GM21786 (cell line): ENCODE data around the gene FKBP11.

Source experiments
- ATAC-seq: cut with Tn5 transposase; IDR thresholded peaks from one replicate; pipeline ENCODE4 v1.9.1; 2021; ENCODE audit not compliant: unreplicated experiment

Gene FKBP11

GRCh38 chr12:48925304-48926011, at the start of gene FKBP11:
Gene FKBP11 (minus strand): TSS chr12:48925492. CDS start chr12:48925428, 64 bp downstream.
- ATAC-seq, result peak; percentile 69

DNA sequence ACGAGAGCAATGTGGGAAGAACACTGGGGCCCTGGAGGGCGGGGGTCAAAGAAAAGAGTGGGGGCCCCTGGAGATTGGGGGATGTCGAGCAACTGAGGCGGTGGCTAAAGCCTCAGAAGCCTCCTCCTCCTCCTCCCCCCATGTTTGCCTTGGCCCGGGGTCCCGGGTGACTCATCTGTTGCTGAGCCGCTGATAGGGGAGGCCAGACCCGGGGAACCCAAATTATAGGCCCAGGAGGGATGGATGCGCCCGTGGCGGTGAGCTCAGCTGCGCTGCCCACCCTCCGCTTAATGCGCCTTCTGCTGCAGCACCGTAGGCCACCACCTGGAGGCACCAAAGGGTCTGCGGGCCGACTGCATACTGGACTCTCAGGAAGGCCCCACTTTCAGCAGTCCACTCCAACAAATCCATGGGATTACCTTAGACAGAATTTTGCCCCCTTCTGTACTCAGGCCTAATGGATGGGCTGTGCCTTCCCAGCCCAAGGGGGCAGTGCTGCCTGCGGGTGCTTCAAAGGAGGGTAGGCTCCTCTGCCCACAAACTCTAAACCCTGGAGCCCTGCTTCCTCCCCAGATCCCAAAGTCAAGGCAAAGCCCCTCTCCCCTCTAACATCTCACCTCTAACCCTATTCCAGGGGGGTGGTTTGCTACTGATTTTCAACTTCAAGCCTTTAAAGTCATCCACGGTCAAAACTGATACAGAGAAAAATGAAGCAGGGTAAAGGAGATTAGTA, 48.8 kb upstream of the FKBP11 start:
- no peak for ATAC-seq

- ATAC-seq, result no peak
Measured at GRCh38 chr12:48973531-48973930, 48.2 kb upstream of the FKBP11 start.

DNA sequence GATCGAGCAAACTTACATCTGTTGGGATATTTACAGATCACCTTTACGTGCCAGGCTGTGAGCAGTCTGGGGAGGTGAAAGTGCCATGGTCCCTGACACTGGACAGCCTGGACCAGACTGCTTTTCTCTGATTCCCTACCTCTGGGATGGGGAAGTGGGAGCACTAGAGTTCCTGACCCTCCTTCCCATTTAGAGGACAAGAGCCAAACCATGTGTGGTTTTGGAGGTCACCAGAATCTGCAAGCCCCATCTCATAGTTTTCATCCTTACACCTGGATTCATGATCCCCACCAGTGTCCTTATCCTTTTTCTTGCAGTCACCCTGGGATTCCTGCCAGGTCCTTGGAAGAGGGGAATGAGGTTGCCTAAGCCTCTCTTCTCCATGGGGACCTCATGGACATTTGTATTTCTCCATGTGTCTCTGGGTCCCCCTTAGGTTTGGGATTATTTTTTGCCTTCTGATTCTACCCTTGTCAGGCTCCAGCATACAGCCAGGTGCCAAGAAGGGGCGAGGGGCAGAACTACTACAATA, 47.7 kb upstream of the FKBP11 start:
- ATAC-seq, result no peak

DNA sequence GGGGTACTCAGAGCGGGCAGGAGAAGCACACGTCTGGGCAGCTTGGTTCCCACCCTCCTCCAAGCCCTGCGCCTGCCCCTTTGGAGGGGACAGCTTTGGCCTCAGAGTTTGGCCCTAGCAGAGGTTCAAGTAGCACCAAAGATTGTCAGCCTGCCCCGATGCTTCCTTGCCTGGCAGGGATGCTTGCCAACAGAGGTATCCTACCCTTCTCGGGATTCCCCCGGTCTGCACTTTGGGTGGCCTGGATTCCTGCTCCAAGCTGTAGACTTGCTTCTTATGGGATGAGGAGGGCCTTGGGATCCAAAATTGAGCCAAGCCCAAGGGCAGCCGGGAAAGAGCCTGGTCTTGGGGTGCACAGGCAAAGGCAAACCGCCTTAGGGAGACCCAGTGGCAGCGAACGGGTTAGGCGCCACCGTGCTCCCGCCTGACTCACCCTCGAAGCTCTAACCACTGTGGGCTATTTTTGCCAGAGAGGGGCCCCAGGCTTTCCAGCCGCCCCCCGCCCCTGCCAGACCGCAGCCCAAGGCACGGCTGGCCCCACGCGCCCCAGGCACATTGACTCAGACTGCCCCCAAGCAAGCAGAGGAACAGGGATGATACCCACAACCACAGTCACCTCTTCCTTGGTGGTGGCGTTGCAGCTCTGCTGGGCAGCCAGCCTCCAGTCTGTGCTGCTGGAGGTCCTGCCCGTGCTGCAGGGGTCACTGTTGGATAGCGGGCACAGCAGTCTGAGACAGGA, 47.1 kb upstream of the FKBP11 start:
- no peak for ATAC-seq

- no peak for ATAC-seq
Measured at GRCh38 chr12:48970702-48971334, 45.5 kb upstream of the FKBP11 start.

GRCh38 chr12:48969833-48970701, 44.8 kb upstream of the FKBP11 start:
- no peak for ATAC-seq

DNA sequence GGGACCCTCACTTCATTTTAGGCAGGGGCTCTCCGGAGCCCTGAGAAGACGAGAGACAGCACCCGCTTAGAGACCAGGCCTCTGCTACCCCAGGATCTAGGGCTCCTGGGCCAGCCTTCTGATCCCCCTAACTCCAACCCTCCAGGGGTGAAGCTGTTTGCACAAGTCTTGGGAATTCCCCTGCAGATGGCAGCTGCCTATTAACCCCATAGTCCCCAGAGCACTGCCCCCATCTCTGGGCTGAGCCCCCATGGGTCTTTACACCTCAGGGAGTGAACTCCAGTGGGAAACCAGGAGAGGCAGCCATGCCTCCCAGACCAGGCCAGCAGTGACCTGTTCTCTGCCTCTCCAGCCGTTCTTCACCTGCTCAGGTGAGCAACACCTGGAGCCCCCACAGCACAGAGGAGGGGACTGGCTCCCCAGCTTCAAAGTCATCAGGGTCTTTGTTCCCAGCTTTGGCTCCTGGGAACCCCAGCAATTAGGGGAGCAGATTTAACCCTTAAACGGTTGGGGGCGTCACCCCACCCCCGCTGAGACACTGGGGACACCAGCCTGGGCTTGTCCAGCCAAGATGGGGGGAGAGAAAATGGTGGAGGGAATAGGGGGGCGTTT, 44.0 kb upstream of the FKBP11 start:
- ATAC-seq, result no peak

DNA sequence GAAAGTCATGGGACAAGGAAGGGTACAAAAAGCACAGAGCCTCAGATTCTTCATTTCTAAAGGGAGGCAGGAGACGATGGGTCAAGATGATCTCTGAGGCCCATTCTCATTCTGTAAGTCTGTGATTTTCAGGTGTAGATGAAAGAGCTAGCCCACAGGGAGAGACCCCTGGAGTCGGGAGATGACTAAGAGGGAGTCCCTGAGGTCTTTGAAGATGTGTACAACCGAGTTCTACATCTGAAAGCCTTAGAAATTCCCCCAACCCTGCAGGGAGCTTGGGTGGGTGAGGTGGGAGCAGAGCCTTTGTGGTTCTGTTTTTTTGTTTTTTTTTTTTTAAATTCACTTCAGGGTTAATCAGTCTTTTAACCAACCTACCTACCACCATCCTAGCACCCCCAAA, 43.2 kb upstream of the FKBP11 start:
- no peak for ATAC-seq

- ATAC-seq, result no peak
Measured at GRCh38 chr12:48967991-48968390, 42.7 kb upstream of the FKBP11 start.

- no peak for ATAC-seq
Measured at GRCh38 chr12:48966177-48966895, 41.0 kb upstream of the FKBP11 start.

DNA sequence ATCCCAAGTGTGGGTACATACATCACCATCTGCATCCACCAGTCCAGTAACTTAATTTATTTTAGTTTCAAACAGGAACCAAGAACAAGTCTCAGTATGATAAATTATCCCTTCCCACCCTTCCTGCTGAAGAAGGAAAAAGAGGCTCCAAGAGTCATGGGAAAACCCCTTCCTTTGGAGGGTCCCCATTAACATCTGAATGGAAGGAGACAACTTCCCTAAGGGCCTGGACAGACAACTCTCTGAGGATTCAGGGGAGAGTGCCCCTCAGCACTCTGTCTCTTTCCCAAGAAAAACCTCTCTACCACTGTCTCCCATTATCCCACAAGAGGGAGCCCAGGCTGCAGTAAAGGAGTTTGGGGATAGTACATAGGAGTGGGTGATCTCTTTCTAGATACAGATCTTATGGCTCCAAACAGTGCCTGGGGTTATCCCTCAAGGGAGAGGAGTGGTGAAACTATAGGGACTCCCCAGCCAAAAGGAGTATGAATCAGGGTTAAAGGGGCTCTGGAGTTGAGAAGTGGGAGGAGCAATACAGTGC, 40.1 kb upstream of the FKBP11 start:
- no peak for ATAC-seq

GRCh38 chr12:48961801-48962200, 36.5 kb upstream of the FKBP11 start:
- no peak for ATAC-seq

DNA sequence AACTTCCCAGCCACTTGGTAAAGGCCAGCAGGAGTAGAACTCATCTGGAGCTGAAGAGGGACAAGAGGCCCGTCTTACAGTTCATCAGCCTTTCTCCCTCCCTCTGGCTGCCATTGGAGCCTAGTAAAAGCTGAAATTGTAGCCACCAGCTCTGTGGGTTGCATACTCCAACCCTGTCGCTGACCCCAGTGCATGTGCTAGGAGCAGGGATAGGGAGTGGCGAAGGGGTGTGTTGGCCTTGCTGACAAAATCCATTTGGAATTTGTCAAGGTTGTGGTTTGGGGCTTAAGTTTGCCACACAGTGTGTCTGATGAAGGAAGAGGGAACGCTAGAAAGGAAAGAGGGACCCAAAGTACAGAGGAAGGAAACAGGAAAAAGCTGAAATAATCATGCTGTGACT, 36.0 kb upstream of the FKBP11 start:
- ATAC-seq, result no peak

GRCh38 chr12:48960834-48961233, 35.5 kb upstream of the FKBP11 start:
- ATAC-seq, result no peak

GRCh38 chr12:48958049-48958388, 32.7 kb upstream of the FKBP11 start:
- ATAC-seq, result no peak

DNA sequence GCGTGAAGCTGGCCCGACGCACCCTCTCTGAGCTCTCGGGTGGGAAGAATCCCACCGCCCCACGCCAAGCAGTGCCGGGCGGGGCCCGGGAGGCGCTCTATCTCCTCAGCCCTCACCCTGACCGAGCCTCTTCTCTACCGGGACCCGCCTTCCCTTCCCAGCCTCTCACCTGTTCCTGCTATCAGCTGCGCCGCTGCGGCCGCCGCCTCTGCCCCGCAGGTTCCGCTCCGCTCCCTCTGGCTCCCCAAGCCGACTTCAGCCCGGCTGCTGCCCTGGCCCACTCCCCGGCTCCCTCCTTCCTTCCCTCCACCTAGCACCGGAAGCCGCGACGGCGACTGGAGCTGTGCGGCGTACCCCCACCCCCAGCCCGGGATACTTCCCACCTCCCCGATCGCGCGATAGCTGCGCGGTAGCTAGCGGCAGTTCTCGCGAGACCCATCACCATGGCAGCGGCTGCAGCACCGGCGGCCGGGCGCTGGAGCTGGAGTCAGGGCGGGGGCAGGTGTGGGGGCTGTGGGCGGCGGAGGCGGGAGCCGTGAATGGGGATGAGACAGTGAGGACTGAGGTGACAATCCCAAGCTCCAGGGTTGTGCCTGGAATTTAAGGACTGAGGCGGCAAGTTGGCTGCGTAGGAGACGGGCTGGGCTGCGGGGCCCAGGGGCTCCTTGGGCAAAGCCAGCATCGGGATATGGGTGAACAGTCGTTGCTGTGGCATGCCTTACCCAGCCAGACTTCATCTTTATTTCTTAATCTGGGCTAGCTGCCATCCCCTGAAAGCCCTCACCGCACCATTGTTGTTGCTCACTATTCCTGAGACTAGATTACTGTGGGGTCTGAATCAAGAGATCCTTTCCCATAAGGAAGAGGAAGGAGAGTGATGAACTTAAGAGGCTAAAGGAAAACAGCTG, 32.1 kb upstream of the FKBP11 start, which contains the start of gene ARF3:
TSS of gene ARF3 (minus strand) at position 347 of the 908 bp plus-strand sequence. CDS start 16,392 bp downstream, outside the sequence.
- ATAC-seq, result peak; percentile 79
